Thyroid gland (tissue), 4 donors: ENCODE data around the gene LDHAL6A. TPM values are rescaled to one million over a fixed set of nuclear protein-coding genes. Genes with fewer than 3 reads are reported as not detected.

Experiments used
- DNase-seq, 2 donors: peaks; one replicate each; pipeline ENCODE4 v3.0.0-alpha.2; 2019
- H3K27ac ChIP-seq, 3 donors: fragments of 200-600 bp; sonication (generic); 1 replicate in 2 of 3; 2 replicates in 1 of 3; pipeline ENCODE4 v1.5.1; 2016 to 2019; ENCODE audit warnings: mild to moderate bottlenecking in 1 of 3, moderate library complexity in 1 of 3
- H3K27me3 ChIP-seq: fragments of 200-600 bp; sonication (generic); one replicate; pipeline ENCODE4 v1.5.1; 2019
- H3K36me3 ChIP-seq, 2 donors: fragments of 200-600 bp; sonication (generic); one replicate each; pipeline ENCODE4 v1.5.1; 2016 to 2019
- H3K4me1 ChIP-seq, 2 donors: fragments of 200-600 bp; sonication (generic); one replicate each; pipeline ENCODE4 v1.5.1; 2017 to 2019
- H3K4me3 ChIP-seq, 3 donors: fragments of 200-600 bp; sonication (generic); replicated peaks in 1 of 3; 1 replicate in 2 of 3; 2 replicates in 1 of 3; pipeline ENCODE4 v1.5.1; 2016; ENCODE audit warnings: mild to moderate bottlenecking in 1 of 3
- H3K9me3 ChIP-seq: fragments of 200-600 bp; sonication (generic); one replicate; pipeline ENCODE4 v1.5.1; 2017
- CTCF ChIP-seq, 6 experiments: fragments of 200-600 bp in 3 of 6; fragments of 450-650 bp in 3 of 6; sonication (generic) in 3 of 6; IDR thresholded peaks; one replicate each; pipeline ENCODE4 v1.5.1; 2016 to 2019; ENCODE audit warnings: antibody characterized with exemption in 6 of 6, mild to moderate bottlenecking in 2 of 6, inconsistent platforms in 1 of 6, moderate library complexity in 1 of 6
- POLR2A ChIP-seq, 2 donors: fragments of 450-650 bp; IDR thresholded peaks; one replicate each; pipeline ENCODE4 v1.6.1; 2017; ENCODE audit warnings: antibody characterized with exemption in 2 of 2, mild to moderate bottlenecking in 2 of 2, moderate library complexity in 1 of 2
- WGBS, 2 donors: methylation state at CpG; one replicate each; pipeline ENCODE4 v1.1.5; 2017; 5-methylcytosine and 5-hydroxymethylcytosine counted together
- intact Hi-C: fragments of 100-400 bp; cut with DNase I; formaldehyde crosslinking; loops from one replicate; pipeline ENCODE4 v1.15.1; 2023
- total RNA-seq, 4 donors: library from RNA; depleted of rRNA; stranded (reverse); fragments of >200 nt; gene quantifications; one replicate each; pipeline ENCODE4 v1.2.3, GENCODE V29; 2016

The LDHAL6A gene
- total RNA-seq, 4 donors from 2014 or later: not detected

- 82 to 86% methylated on average over 2 of the region's 2 CpGs for WGBS, 2 donors
- intact Hi-C loops: no loop called here
- Histone ChIP-seq H3K36me3 (no peaks in the 10 kb centered on the region), H3K4me3 (no peak overlapping the region), H3K9me3 (no peaks in the 10 kb centered on the region), H3K27me3 (no peaks in the 10 kb centered on the region), H3K27ac (no peak overlapping the region), H3K4me1 (no peaks in the 10 kb centered on the region)
- TF ChIP-seq CTCF (IDR thresholded peaks at IDR 0.05) (no peak), POLR2A (IDR thresholded peaks at IDR 0.05) (no peak)
- no peak for DNase-seq
Observed at GRCh38 chr11:18420067-18420466, 35.6 kb upstream of the LDHAL6A start.

GRCh38 chr11:18427240-18427639 lies 28.4 kb upstream of the LDHAL6A start:
- H3K9me3 ChIP-seq: no peaks in the 10 kb centered on the region
- H3K27me3 ChIP-seq: no peaks in the 10 kb centered on the region
- no peaks in the 10 kb centered on the region for H3K36me3 ChIP-seq
- intact Hi-C loops: no loop called here
- no peak overlapping the region for H3K27ac ChIP-seq
- 76 to 81% methylated on average over 4 of the region's 4 CpGs for WGBS, 2 donors
- DNase-seq: no peak
- no peak for TF ChIP-seq POLR2A (IDR thresholded peaks at IDR 0.05)
- no peak for TF ChIP-seq CTCF (IDR thresholded peaks at IDR 0.05)
- no peak overlapping the region for H3K4me3 ChIP-seq
- H3K4me1 ChIP-seq: no peaks in the 10 kb centered on the region

- Histone ChIP-seq H3K4me3 (no peak overlapping the region), H3K9me3 (no peaks in the 10 kb centered on the region), H3K4me1 (no peaks in the 10 kb centered on the region), H3K27ac (no peak overlapping the region), H3K36me3 (no peaks in the 10 kb centered on the region), H3K27me3 (no peaks in the 10 kb centered on the region)
- TF ChIP-seq CTCF (IDR thresholded peaks at IDR 0.05): no peak
- no peak for TF ChIP-seq POLR2A (IDR thresholded peaks at IDR 0.05)
- WGBS, 2 donors: 84 to 95% methylated on average over 5 of the region's 5 CpGs
- no peak for DNase-seq
- intact Hi-C loops: no loop called here
Observed at GRCh38 chr11:18429332-18429731, 26.3 kb upstream of the LDHAL6A start.

GRCh38 chr11:18438691-18439090 lies 17.0 kb upstream of the LDHAL6A start:
- intact Hi-C loops: no loop called here

GRCh38 chr11:18449251-18449650 lies 6.4 kb upstream of the LDHAL6A start:
- Histone ChIP-seq H3K9me3 (no peaks in the 10 kb centered on the region), H3K4me3 (no peak overlapping the region), H3K36me3 (no peaks in the 10 kb centered on the region), H3K27me3 (no peaks in the 10 kb centered on the region), H3K27ac (no peak overlapping the region), H3K4me1 (no peaks in the 10 kb centered on the region)
- no peak for TF ChIP-seq CTCF (IDR thresholded peaks at IDR 0.05)
- no peak for TF ChIP-seq POLR2A (IDR thresholded peaks at IDR 0.05)
- DNase-seq: no peak
- 87 to 97% methylated on average over 3 of the region's 3 CpGs for WGBS, 2 donors
- intact Hi-C loops: no loop called here

More at GRCh38 chr11:18438691-18439090, 17.0 kb upstream of the LDHAL6A start:
- Histone ChIP-seq H3K9me3 (no peaks in the 10 kb centered on the region), H3K4me1 (no peaks in the 10 kb centered on the region), H3K27me3 (no peaks in the 10 kb centered on the region), H3K4me3 (no peak overlapping the region), H3K36me3 (no peaks in the 10 kb centered on the region), H3K27ac (no peak overlapping the region)
- WGBS, 2 donors: 87 to 88% methylated on average over 2 of the region's 2 CpGs
- no peak for DNase-seq
- no peak for TF ChIP-seq CTCF (IDR thresholded peaks at IDR 0.05)
- no peak for TF ChIP-seq POLR2A (IDR thresholded peaks at IDR 0.05)
